PC-3 (cell line): Measurements from ENCODE around the gene FSTL4. TPM values are rescaled to one million over a fixed set of nuclear protein-coding genes. Genes with fewer than 3 reads are reported as not detected.

ENCODE experiments used
- ATAC-seq: fragments of 200-7000 bp; cut with Tn5 transposase; 2 replicates; pipeline ENCODE4 v1.9.1; 2020; ENCODE audit warnings: mild to moderate bottlenecking, moderate library complexity
- BruUV-seq: library from RNA; stranded (reverse); fragments of 400-500 nt; replicated peaks from 2 replicates; lab custom pipeline; 2021; lab: Mats Ljungman, UMichigan
- CTCF ChIA-PET: fragments of 300-600 bp; sonication (Branson Sonifier 250); formaldehyde crosslinking; loops from one replicate; lab custom pipeline; 2022; ENCODE audit warnings: antibody characterized with exemption; lab: Charles Lee
- POLR2A ChIA-PET: fragments of 300-600 bp; sonication (Branson Sonifier 250); formaldehyde crosslinking; loops from one replicate; lab custom pipeline; 2022; ENCODE audit warnings: antibody characterized with exemption; ENCODE audit not compliant: unreplicated experiment; lab: Charles Lee
- DNase-seq: peaks from one replicate; pipeline ENCODE4 v3.0.0-alpha.2; 2015
- H2AFZ ChIP-seq: fragments of 300-600 bp; sonication (generic); 2 replicates; pipeline ENCODE4 v1.6.0; 2016; ENCODE audit warnings: antibody characterized with exemption, low read length
- H3F3A ChIP-seq: fragments of 300-600 bp; sonication (generic); one replicate; pipeline ENCODE4 v1.6.0; 2017; ENCODE audit warnings: antibody characterized with exemption, low read length, control low read depth, mild to moderate bottlenecking; ENCODE audit not compliant: unreplicated experiment
- H3K27ac ChIP-seq: fragments of 300-600 bp; sonication (generic); 2 replicates; pipeline ENCODE4 v1.5.1; 2016; ENCODE audit warnings: mild to moderate bottlenecking, low read length
- H3K27me3 ChIP-seq: fragments of 300-600 bp; sonication (generic); 2 replicates; pipeline ENCODE4 v1.6.1; 2016; ENCODE audit warnings: low read length, mixed read lengths
- H3K36me3 ChIP-seq: fragments of 300-600 bp; sonication (generic); 2 replicates; pipeline ENCODE4 v1.6.1; 2016; ENCODE audit warnings: low read depth, mixed run types, low read length, mixed read lengths
- H3K4me1 ChIP-seq: fragments of 300-600 bp; sonication (generic); 2 replicates; pipeline ENCODE4 v1.5.1; 2016; ENCODE audit warnings: low read length; ENCODE audit not compliant: insufficient read depth
- H3K4me2 ChIP-seq: fragments of 300-600 bp; sonication (generic); 2 replicates; pipeline ENCODE4 v1.6.0; 2016; ENCODE audit warnings: low read length
- H3K4me3 ChIP-seq: fragments of 300-600 bp; sonication (generic); 2 replicates; pipeline ENCODE4 v1.5.1; 2016; ENCODE audit warnings: mild to moderate bottlenecking, low read length, mixed read lengths
- H3K79me2 ChIP-seq: fragments of 300-600 bp; sonication (generic); 2 replicates; pipeline ENCODE4 v1.6.1; 2017; ENCODE audit warnings: low read length, mixed read lengths
- H3K9ac ChIP-seq: fragments of 300-600 bp; sonication (generic); 2 replicates; pipeline ENCODE4 v1.6.0; 2016; ENCODE audit warnings: mild to moderate bottlenecking, low read length
- H3K9me2 ChIP-seq: fragments of 300-600 bp; sonication (generic); replicated peaks from 2 replicates; pipeline ENCODE4 v1.6.1; 2016; ENCODE audit warnings: mixed run types, low read length, mixed read lengths
- H3K9me3 ChIP-seq: fragments of 300-600 bp; sonication (generic); 2 replicates; pipeline ENCODE4 v1.6.1; 2016; ENCODE audit warnings: low read length, mixed read lengths
- H4K20me1 ChIP-seq: fragments of 300-600 bp; sonication (generic); 2 replicates; pipeline ENCODE4 v1.6.1; 2016; ENCODE audit warnings: low read length, mixed read lengths
- EZH2 ChIP-seq: fragments of 300-600 bp; sonication (generic); IDR thresholded peaks from one replicate; pipeline ENCODE4 v1.6.1; 2017; ENCODE audit warnings: antibody characterized with exemption, mild to moderate bottlenecking, low read length; ENCODE audit not compliant: unreplicated experiment
- EZH2phosphoT487 ChIP-seq: fragments of 300-600 bp; sonication (generic); IDR thresholded peaks from 2 replicates; pipeline ENCODE4 v1.6.1; 2018; ENCODE audit warnings: mild to moderate bottlenecking, antibody characterized with exemption, low read length, borderline replicate concordance
- intact Hi-C: fragments of 100-400 bp; cut with micrococcal nuclease; formaldehyde crosslinking; loops from 2 replicates; pipeline ENCODE4 v1.9.0; 2023
- total RNA-seq: library from RNA; depleted of rRNA; stranded (reverse); fragments of >200 nt; gene quantifications from 2 replicates; pipeline ENCODE4 v1.2.3, GENCODE V29; 2014
- TF ChIP-seq, protein P1 (sequence below): fragments of 300-600 bp; sonication (generic); conservative IDR thresholded peaks from 2 replicates; pipeline ENCODE4 v1.5.1; 2017; ENCODE audit warnings: antibody characterized with exemption, low read depth, mild to moderate bottlenecking, low read length

FSTL4 gene
- total RNA-seq, 1 experiment from 2014 or later: 4.2 TPM

DNA sequence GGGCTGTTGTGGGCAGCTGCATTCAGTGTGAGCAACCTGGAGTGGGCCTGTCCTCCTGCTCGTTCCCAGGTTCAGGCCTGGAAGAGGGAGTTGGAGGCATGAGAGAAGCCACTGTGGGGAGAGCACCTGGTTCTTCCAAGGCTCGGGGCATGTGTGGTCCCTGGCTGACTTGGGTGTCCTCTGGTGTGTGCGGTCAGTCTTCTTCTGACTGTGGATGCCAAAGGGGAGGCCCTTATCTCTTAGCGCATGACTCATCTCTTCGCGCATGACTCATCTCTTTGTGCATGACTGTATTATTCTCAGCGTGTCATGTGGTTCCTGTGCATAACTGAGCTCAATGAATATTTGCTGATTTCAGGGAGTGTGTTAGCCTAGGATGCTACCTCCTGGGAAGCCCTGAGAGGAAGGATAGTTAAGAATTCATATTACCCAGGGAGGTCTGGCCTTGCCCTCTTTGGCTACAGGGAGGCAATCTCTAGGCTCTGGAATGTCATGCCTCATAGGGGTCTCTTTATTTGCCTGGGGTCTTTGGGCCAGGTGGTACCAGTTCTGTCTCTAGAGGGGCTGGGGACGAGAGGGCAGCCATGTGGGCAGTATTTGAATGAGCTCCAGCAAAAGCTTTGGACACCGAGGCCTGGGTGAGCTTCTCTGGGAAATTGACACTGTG is 371.8 kb downstream of the FSTL4 start:
- H3K9ac ChIP-seq: no peak overlapping the region
- no peaks in the 10 kb centered on the region for H3K9me2 ChIP-seq
- DNase-seq (peak; percentile 91), ATAC-seq (peak; percentile 82)
- ChIA-PET CTCF (interaction anchor here (0.6 kb wide), 1 partner anchor 819 kb away, joined by 3 read pairs; no protein-coding TSS in a partner anchor), POLR2A (interaction anchor here (0.6 kb wide), 1 partner anchor 9 kb away, joined by 3 read pairs; no protein-coding TSS in a partner anchor)
- H3K4me2 ChIP-seq: peak overlapping the region; percentile 38; the same call in 1 of the 2 replicates
- no peaks in the 10 kb centered on the region for H3K27me3 ChIP-seq
- no peaks in the 10 kb centered on the region for H4K20me1 ChIP-seq
- no peaks in the 10 kb centered on the region for H3K79me2 ChIP-seq
- H2AFZ ChIP-seq: no peak overlapping the region
- no peaks in the 10 kb centered on the region for H3F3A ChIP-seq
- no peak overlapping the region for H3K4me3 ChIP-seq
- H3K27ac ChIP-seq: peak overlapping the region; percentile 42; the same call in 1 of the 2 replicates
- no peak for TF ChIP-seq EZH2
- TF ChIP-seq, protein P1, sequence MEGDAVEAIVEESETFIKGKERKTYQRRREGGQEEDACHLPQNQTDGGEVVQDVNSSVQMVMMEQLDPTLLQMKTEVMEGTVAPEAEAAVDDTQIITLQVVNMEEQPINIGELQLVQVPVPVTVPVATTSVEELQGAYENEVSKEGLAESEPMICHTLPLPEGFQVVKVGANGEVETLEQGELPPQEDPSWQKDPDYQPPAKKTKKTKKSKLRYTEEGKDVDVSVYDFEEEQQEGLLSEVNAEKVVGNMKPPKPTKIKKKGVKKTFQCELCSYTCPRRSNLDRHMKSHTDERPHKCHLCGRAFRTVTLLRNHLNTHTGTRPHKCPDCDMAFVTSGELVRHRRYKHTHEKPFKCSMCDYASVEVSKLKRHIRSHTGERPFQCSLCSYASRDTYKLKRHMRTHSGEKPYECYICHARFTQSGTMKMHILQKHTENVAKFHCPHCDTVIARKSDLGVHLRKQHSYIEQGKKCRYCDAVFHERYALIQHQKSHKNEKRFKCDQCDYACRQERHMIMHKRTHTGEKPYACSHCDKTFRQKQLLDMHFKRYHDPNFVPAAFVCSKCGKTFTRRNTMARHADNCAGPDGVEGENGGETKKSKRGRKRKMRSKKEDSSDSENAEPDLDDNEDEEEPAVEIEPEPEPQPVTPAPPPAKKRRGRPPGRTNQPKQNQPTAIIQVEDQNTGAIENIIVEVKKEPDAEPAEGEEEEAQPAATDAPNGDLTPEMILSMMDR: no peak
- no peak for TF ChIP-seq EZH2phosphoT487
- H3K36me3 ChIP-seq: no peaks in the 10 kb centered on the region
- H3K4me1 ChIP-seq: peaks cover 36% of the 10 kb centered on the region
- no TSS peak for BruUV-seq
- no peaks in the 10 kb centered on the region for H3K9me3 ChIP-seq
- intact Hi-C loops: no loop called here

DNA sequence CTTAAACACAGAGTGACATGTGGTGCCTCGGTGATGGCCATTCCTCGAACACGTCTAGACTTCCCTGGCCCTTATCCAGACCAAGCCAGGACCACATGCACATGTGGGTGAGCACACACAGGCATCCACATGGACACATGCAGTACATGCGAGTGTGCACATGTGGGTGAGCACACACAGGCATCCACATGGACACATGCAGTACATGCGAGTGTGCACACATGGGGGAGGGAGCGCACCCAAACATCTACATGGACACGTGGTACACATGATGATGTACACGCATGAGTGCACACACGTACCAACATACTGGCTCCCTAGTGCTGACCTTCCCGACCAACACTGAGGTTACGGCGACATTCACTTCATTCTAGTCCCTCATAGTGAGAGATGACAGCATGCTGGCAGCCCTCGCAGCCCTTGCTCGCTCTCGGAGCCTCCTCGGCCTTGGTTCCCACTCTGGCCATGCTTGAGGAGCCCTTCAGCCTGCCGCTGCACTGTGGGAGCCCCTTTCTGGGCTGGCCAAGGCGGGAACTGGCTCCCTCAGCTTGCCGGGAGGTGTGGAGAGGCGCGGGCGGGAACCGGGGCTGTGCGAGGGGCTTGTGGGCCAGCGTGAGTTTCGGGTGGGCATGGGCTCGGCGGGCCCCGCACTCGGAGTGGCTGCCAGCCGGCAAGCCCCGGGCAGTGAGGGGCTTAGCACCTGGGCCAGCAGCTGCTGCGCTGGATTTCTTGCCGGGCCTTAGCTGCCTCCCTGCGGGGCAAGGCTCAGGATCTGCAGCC is 373.7 kb downstream of the FSTL4 start:
- H2AFZ ChIP-seq: no peak overlapping the region
- no peaks in the 10 kb centered on the region for H3K79me2 ChIP-seq
- TF ChIP-seq EZH2phosphoT487: no peak
- TF ChIP-seq, protein P1: no peak
- TF ChIP-seq EZH2: no peak
- intact Hi-C loops: no loop called here
- peaks cover 19% of the 10 kb centered on the region for H3K4me1 ChIP-seq
- no peaks in the 10 kb centered on the region for H3K9me3 ChIP-seq
- H4K20me1 ChIP-seq: no peaks in the 10 kb centered on the region
- no peaks in the 10 kb centered on the region for H3F3A ChIP-seq
- H3K9ac ChIP-seq: no peak overlapping the region
- ChIA-PET POLR2A (no interaction called here), CTCF (no interaction called here)
- no peak overlapping the region for H3K4me2 ChIP-seq
- no TSS peak for BruUV-seq
- H3K27ac ChIP-seq: no peak overlapping the region
- H3K4me3 ChIP-seq: no peak overlapping the region
- H3K27me3 ChIP-seq: no peaks in the 10 kb centered on the region
- ATAC-seq: no peak
- no peaks in the 10 kb centered on the region for H3K36me3 ChIP-seq
- H3K9me2 ChIP-seq: no peaks in the 10 kb centered on the region
- DNase-seq: no peak
